RWPE1 (cell line): ENCODE data around the gene MCF2L.
"Not testable (repeated sequence)": the region's sequence is repeated elsewhere in the genome, so short reads cannot be mapped to it uniquely, and the experiment has no call there.

Source experiments
- CTCF ChIA-PET: fragments of 350-600 bp; sonication (Branson Sonifier 250); formaldehyde crosslinking; extraction: SDS; loops from one replicate; lab custom pipeline; 2021; lab: Yijun Ruan, JAX
- POLR2A ChIA-PET: fragments of 400-600 bp; formaldehyde crosslinking; extraction: SDS; loops from one replicate; lab custom pipeline; 2020; ENCODE audit warnings: antibody characterized with exemption; ENCODE audit not compliant: low non-redundant PET; lab: Yijun Ruan, JAX
- DNase-seq: peaks from one replicate; pipeline ENCODE4 v3.0.0; 2012; ENCODE audit warnings: low spot score
- H3K27ac ChIP-seq: fragments of 450-650 bp; 2 replicates; pipeline ENCODE4 v1.5.1; 2017
- TF ChIP-seq, protein P1 (sequence below): fragments of 450-650 bp; conservative IDR thresholded peaks from 2 replicates; pipeline ENCODE4 v1.5.1; 2017; ENCODE audit warnings: low read depth, mild to moderate bottlenecking

MCF2L gene

DNA sequence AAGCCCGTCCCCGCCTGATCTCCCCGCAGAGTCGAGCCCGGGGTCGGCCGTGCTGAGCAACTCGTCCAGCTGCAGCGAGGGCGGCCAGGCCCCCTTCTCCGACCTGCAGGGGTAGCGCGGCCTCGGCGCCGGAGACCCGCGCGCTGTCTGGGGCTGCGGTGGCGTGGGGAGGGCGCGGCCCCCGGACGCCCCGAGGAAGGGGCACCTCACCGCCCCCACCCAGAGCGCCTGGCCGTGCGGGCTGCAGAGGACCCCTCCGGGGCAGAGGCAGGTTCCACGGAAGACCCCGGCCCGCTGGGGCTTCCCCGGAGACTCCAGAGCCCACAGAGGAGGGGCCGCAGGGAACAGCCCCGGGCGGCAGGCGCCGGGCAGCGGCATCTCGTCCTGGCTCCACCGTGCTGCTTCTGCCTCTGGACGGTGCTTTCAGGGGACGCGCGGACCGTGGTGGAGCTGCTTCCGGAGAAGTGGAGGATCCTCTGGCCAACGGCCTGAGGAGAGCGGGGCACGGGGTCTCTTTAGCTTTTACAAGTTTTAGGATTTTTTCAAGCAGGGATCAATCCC is 127.8 kb downstream of the MCF2L start:
- TF ChIP-seq, protein P1, sequence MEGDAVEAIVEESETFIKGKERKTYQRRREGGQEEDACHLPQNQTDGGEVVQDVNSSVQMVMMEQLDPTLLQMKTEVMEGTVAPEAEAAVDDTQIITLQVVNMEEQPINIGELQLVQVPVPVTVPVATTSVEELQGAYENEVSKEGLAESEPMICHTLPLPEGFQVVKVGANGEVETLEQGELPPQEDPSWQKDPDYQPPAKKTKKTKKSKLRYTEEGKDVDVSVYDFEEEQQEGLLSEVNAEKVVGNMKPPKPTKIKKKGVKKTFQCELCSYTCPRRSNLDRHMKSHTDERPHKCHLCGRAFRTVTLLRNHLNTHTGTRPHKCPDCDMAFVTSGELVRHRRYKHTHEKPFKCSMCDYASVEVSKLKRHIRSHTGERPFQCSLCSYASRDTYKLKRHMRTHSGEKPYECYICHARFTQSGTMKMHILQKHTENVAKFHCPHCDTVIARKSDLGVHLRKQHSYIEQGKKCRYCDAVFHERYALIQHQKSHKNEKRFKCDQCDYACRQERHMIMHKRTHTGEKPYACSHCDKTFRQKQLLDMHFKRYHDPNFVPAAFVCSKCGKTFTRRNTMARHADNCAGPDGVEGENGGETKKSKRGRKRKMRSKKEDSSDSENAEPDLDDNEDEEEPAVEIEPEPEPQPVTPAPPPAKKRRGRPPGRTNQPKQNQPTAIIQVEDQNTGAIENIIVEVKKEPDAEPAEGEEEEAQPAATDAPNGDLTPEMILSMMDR: no peak
- ChIA-PET CTCF (interaction anchor here (0.6 kb wide), 2 partner anchors 32 to 222 kb away, joined by 5 read pairs; no protein-coding TSS in a partner anchor), POLR2A (no interaction called here)
- DNase-seq: no peak
- no peak overlapping the region for H3K27ac ChIP-seq

- POLR2A ChIA-PET: no interaction called here
- H3K27ac ChIP-seq: no peak overlapping the region
- DNase-seq: no peak
- CTCF ChIA-PET: no interaction called here
- TF ChIP-seq, protein P1: no peak
Observed at GRCh38 chr13:113097651-113098050, 128.6 kb downstream of the MCF2L start.

DNA sequence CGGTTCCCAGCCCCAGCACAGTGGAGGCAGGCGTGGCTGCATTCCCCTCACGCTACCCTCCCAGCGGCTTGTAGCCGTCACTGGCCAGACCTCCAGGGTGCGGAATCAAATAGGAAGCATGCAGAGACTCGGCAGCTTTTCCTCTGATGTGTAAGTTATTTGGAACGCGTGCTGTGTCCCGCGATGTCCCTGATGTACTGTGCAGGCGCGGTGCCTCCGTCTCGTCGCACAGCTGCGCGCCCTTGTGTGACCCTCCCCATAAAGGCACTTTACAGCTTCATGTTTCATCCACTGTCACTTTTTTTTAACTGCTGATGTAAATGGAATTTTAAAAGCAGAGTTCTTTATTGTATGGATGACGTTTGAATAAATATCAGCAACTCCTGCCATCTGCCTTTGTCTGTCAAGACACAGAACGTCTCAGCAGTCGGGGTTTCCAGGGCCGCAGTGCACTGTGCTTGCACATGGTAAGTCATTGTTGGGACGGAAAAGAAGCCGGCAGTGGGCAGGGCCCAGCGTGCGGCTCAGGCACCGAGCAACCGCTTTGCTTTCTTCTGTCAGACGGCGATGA is 129.2 kb downstream of the MCF2L start:
- TF ChIP-seq, protein P1: no peak
- ChIA-PET CTCF (no interaction called here), POLR2A (no interaction called here)
- no peak overlapping the region for H3K27ac ChIP-seq
- DNase-seq: no peak

DNA sequence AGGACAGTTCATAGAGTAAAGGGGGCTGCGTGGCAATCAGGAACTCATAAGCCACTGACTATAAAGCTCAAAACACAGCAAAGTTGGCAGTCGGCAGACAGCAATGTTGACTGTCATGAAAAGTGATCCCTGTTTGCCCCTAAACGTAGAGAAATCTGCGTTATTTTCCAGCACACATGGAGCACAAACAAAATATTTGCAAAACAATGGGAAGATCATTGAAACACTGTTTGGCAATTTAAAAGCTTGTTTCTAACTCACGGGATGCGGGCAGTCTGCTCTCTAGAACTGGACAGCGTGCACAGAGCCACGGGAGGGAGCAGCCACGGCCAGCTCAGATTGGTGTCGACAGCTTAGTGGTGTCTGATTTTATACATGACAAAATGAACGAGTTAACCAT is 130.1 kb downstream of the MCF2L start:
- DNase-seq: no peak
- no peak overlapping the region for H3K27ac ChIP-seq
- TF ChIP-seq, protein P1: no peak
- ChIA-PET CTCF (no interaction called here), POLR2A (no interaction called here)

DNA sequence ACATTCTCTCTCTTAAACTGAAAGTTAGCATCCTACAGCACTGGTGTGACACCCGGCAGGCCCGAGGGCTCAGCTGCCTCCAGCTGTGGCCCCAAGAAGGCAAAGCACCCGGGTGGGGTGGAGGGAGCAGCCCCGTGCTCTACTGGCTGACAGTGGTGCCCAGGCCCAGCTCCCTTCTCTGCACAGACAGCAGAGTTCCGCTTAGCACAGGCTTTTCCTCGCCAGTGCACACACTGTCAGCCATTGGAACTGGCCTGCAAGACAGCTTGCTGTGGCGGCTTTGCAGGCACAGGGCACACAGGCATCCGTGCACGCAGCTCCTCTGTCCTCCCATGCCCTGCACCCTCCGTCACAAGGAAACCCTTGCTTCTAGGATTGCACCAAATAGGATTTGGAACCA is 133.3 kb downstream of the MCF2L start:
- CTCF ChIA-PET, POLR2A ChIA-PET, H3K27ac ChIP-seq, DNase-seq: not testable (repeated sequence)

DNA sequence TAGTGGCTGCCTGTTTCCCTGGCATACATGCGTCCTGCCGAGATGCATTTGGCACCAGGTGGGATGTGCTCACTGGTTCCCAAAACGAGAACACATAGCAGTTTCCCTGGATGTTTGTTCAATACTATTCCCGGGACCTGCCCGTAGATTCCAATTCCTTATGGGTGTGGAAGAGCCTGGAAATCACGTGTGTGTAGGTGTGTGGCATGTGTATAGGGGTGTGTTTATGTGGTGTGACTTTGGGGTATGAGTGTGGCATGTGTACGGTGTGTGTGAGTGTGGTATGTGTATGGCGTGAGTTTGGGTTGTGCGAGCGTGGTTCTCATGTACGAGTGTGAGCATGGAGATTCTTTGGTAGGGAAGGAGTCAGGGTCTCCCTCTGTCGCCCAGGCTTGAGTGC is 133.7 kb downstream of the MCF2L start:
- TF ChIP-seq, protein P1: no peak
- POLR2A ChIA-PET: no interaction called here
- CTCF ChIA-PET: no interaction called here
- DNase-seq: no peak
- H3K27ac ChIP-seq: no peak overlapping the region

GRCh38 chr13:113103646-113104045 is 134.6 kb downstream of the MCF2L start:
- POLR2A ChIA-PET: no interaction called here
- TF ChIP-seq, protein P1: no peak
- CTCF ChIA-PET: interaction anchor here (0.6 to 1.0 kb wide), 2 partner anchors 18 to 302 kb away, joined by 4 read pairs; no protein-coding TSS in a partner anchor
- H3K27ac ChIP-seq: no peak overlapping the region
- no peak for DNase-seq
